Stimulated activated CD4-positive, alpha-beta T cell treated with anti-CD3 and anti-CD28 coated beads, Interleukin-1b, Interleukin-23, amount 100 ng/mL, for 1 hour (primary cell): ENCODE data around the gene PRRC2B.
A peak's percentile ranks its signal among the peaks of the same experiment; 100 is the strongest.
"Not testable (repeated sequence)": the region's sequence is repeated elsewhere in the genome, so short reads cannot be mapped to it uniquely, and the experiment has no call there.

ENCODE experiments used
- DNase-seq, 2 donors: peaks; one replicate each; pipeline ENCODE4 v3.0.0-alpha.2; 2020; ENCODE audit warnings: low read depth in 2 of 2

PRRC2B gene

GRCh38 chr9:131386281-131386680 is 7.6 kb upstream of the PRRC2B start:
- no peak for DNase-seq

GRCh38 chr9:131387394-131387793 is 6.5 kb upstream of the PRRC2B start:
- no peak for DNase-seq

GRCh38 chr9:131391020-131391419 is 2.9 kb upstream of the PRRC2B start:
- no peak for DNase-seq

- DNase-seq = no peak
Observed at GRCh38 chr9:131391504-131391903, 2.4 kb upstream of the PRRC2B start.

- no peak for DNase-seq
Observed at GRCh38 chr9:131394464-131395156, 724 bp downstream of the PRRC2B start.

- peak; percentile 27 to 58 for DNase-seq
Observed at GRCh38 chr9:131395157-131396098, 1.5 kb downstream of the PRRC2B start.

GRCh38 chr9:131396099-131396479 is 2.2 kb downstream of the PRRC2B start:
- not testable (repeated sequence) for DNase-seq

GRCh38 chr9:131396626-131397025 is 2.7 kb downstream of the PRRC2B start:
- no peak for DNase-seq

- DNase-seq = no peak
Observed at GRCh38 chr9:131397100-131397790, 3.4 kb downstream of the PRRC2B start.

- peak in 1 of 2 donors; percentile 41 for DNase-seq
Observed at GRCh38 chr9:131398204-131398603, 4.3 kb downstream of the PRRC2B start.

GRCh38 chr9:131399972-131400371 is 6.1 kb downstream of the PRRC2B start:
- no peak for DNase-seq

GRCh38 chr9:131400627-131401026 is 6.7 kb downstream of the PRRC2B start:
- no peak for DNase-seq

- no peak for DNase-seq
Observed at GRCh38 chr9:131402073-131402472, 8.2 kb downstream of the PRRC2B start.

GRCh38 chr9:131402738-131403492 is 9.0 kb downstream of the PRRC2B start:
- no peak for DNase-seq

- DNase-seq = no peak
Observed at GRCh38 chr9:131403493-131403773, 9.5 kb downstream of the PRRC2B start.

GRCh38 chr9:131404581-131404980 is 10.7 kb downstream of the PRRC2B start:
- DNase-seq = no peak

- no peak for DNase-seq
Observed at GRCh38 chr9:131404987-131405386, 11.1 kb downstream of the PRRC2B start.

- DNase-seq = no peak
Observed at GRCh38 chr9:131405428-131405827, 11.5 kb downstream of the PRRC2B start.

GRCh38 chr9:131405858-131406537 is 12.1 kb downstream of the PRRC2B start:
- no peak for DNase-seq

GRCh38 chr9:131406563-131407436 is 12.9 kb downstream of the PRRC2B start:
- DNase-seq = no peak
